Uterus (tissue), 4 donors: ENCODE results near the gene EML1. TPM values are rescaled to one million over a fixed set of nuclear protein-coding genes. Genes with fewer than 3 reads are reported as not detected.

Experiments used
- DNase-seq, 2 donors: peaks; one replicate each; pipeline ENCODE4 v3.0.0-alpha.2; 2019 to 2020
- H3K27ac ChIP-seq, 2 donors: fragments of 200-600 bp; sonication (generic); 1 replicate in 1 of 2; 2 replicates in 1 of 2; pipeline ENCODE4 v1.5.1; 2016 to 2018
- H3K27me3 ChIP-seq, 2 donors: fragments of 200-600 bp; sonication (generic); one replicate each; pipeline ENCODE4 v1.5.1; 2018 to 2019; ENCODE audit warnings: control low read depth in 1 of 2
- H3K36me3 ChIP-seq, 2 donors: fragments of 200-600 bp; sonication (generic); one replicate each; pipeline ENCODE4 v1.5.1; 2019; ENCODE audit warnings: control low read depth in 1 of 2
- H3K4me1 ChIP-seq, 2 donors: fragments of 200-600 bp; sonication (generic); one replicate each; pipeline ENCODE4 v1.5.1; 2018 to 2019; ENCODE audit warnings: control low read depth in 1 of 2
- H3K4me3 ChIP-seq, 2 donors: fragments of 200-600 bp; sonication (generic); 1 replicate in 1 of 2; 2 replicates in 1 of 2; pipeline ENCODE4 v1.5.1; 2018 to 2019; ENCODE audit warnings: mild to moderate bottlenecking in 1 of 2
- H3K9me3 ChIP-seq, 2 donors: fragments of 200-600 bp; sonication (generic); one replicate each; pipeline ENCODE4 v1.5.1; 2019; ENCODE audit warnings: control low read depth in 1 of 2
- POLR2A ChIP-seq, 2 donors: fragments of 450-650 bp; IDR thresholded peaks; one replicate each; pipeline ENCODE4 v1.6.1; 2016; ENCODE audit warnings: antibody characterized with exemption in 2 of 2, mild to moderate bottlenecking in 1 of 2, moderate library complexity in 1 of 2
- intact Hi-C: fragments of 100-400 bp; cut with DNase I; formaldehyde crosslinking; loops from one replicate; pipeline ENCODE4 v1.15.1; 2023; ENCODE audit warnings: low total_unique reads
- total RNA-seq, 4 donors: library from RNA; depleted of rRNA in 3 of 4; stranded (reverse); fragments of >200 nt in 3 of 4; gene quantifications; one replicate each; pipeline versions ENCODE4 v1.1.0 to v1.2.4, GENCODE V29; 2014 to 2023
- TF ChIP-seq, protein P1 (sequence below), 4 experiments: fragments of 200-600 bp in 2 of 4; fragments of 450-650 bp in 2 of 4; sonication (generic) in 2 of 4; IDR thresholded peaks; one replicate each; pipeline ENCODE4 v1.5.1; 2016 to 2019; ENCODE audit warnings: antibody characterized with exemption in 4 of 4, mild to moderate bottlenecking in 2 of 4, moderate library complexity in 1 of 4
- donor health status: DM: yes; HTN: yes; CAD: no.

EML1 gene
- total RNA-seq, 4 donors from 2014 or later = 51.4 to 184 (median 84.4) TPM

DNA sequence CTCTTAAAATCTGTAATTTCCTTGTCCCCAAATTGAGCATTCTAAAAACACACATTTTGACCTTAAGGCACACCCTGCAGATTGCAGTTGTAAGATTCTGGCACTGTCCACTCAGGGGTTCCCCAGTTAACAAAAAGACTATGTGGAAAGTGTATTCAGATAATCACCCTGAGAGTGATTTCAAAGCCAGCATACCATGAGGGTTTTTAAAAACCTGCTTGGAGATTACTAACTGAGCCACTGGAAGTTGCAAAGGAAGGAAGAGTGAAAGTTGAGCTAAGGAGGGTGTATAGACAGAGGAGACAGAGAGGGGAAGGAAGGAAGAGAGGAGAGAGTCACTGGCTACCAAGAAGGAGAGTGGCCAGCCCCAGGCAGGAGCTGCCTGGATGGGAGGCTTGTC is 82.6 kb downstream of the EML1 start:
- Histone ChIP-seq H3K4me3 (no peak overlapping the region), H3K27me3 (no peaks in the 10 kb centered on the region), H3K36me3 (no peaks in the 10 kb centered on the region), H3K27ac (no peak overlapping the region), H3K4me1 (peaks cover 3 to 8% of the 10 kb centered on the region in 2 donors), H3K9me3 (no peaks in the 10 kb centered on the region)
- TF ChIP-seq, protein P1, sequence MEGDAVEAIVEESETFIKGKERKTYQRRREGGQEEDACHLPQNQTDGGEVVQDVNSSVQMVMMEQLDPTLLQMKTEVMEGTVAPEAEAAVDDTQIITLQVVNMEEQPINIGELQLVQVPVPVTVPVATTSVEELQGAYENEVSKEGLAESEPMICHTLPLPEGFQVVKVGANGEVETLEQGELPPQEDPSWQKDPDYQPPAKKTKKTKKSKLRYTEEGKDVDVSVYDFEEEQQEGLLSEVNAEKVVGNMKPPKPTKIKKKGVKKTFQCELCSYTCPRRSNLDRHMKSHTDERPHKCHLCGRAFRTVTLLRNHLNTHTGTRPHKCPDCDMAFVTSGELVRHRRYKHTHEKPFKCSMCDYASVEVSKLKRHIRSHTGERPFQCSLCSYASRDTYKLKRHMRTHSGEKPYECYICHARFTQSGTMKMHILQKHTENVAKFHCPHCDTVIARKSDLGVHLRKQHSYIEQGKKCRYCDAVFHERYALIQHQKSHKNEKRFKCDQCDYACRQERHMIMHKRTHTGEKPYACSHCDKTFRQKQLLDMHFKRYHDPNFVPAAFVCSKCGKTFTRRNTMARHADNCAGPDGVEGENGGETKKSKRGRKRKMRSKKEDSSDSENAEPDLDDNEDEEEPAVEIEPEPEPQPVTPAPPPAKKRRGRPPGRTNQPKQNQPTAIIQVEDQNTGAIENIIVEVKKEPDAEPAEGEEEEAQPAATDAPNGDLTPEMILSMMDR (IDR thresholded peaks at IDR 0.05) = no peak
- TF ChIP-seq POLR2A (IDR thresholded peaks at IDR 0.05) = no peak
- intact Hi-C loops = no loop called here
- DNase-seq = no peak

DNA sequence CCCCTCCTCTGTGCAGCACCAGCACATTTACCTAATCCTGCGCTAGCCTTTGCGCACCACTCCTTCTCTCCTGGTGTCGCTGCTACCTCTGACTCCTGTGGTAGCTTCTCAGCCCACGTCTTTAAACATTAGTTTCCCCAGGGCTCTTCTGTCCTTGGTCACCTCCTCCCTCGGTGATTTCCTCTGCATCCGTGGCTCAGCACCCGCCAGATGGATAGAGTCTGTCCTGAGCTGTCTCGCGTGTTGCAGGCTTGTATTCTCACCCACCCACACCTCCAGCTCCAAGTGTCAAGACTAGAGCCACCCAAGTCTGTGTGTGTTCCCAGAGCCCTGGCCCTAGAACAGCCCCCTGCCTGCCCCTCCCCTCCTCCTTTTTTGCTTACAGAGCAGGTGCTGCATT is 83.2 kb downstream of the EML1 start:
- intact Hi-C loops = no loop called here
- DNase-seq = no peak
- H3K9me3 ChIP-seq = no peaks in the 10 kb centered on the region
- no peak for TF ChIP-seq POLR2A (IDR thresholded peaks at IDR 0.05)
- TF ChIP-seq, protein P1 (IDR thresholded peaks at IDR 0.05) = no peak
- peaks cover 3 to 9% of the 10 kb centered on the region in 2 donors for H3K4me1 ChIP-seq
- no peaks in the 10 kb centered on the region for H3K36me3 ChIP-seq
- no peaks in the 10 kb centered on the region for H3K27me3 ChIP-seq
- H3K27ac ChIP-seq = no peak overlapping the region
- H3K4me3 ChIP-seq = no peak overlapping the region

DNA sequence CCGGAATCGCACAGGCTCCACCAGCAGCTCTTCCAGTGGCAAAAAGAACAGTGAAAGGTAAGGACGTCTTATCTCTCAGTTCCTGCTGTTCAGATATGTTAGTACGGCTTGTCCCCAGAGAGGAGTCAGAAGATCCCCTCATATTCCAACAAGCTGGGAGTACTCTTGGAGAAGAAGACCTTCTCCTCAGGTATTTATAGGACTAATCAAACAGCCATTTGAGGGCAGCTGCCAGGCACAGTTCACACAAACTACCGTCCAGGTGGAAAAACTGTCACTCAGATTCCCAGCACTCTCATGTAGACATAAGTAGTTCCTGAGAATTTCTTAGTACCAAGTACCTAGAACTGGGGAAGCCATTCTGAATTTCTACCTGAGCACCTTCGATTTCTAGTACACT is 85.3 kb downstream of the EML1 start:
- intact Hi-C loops = no loop called here

DNA sequence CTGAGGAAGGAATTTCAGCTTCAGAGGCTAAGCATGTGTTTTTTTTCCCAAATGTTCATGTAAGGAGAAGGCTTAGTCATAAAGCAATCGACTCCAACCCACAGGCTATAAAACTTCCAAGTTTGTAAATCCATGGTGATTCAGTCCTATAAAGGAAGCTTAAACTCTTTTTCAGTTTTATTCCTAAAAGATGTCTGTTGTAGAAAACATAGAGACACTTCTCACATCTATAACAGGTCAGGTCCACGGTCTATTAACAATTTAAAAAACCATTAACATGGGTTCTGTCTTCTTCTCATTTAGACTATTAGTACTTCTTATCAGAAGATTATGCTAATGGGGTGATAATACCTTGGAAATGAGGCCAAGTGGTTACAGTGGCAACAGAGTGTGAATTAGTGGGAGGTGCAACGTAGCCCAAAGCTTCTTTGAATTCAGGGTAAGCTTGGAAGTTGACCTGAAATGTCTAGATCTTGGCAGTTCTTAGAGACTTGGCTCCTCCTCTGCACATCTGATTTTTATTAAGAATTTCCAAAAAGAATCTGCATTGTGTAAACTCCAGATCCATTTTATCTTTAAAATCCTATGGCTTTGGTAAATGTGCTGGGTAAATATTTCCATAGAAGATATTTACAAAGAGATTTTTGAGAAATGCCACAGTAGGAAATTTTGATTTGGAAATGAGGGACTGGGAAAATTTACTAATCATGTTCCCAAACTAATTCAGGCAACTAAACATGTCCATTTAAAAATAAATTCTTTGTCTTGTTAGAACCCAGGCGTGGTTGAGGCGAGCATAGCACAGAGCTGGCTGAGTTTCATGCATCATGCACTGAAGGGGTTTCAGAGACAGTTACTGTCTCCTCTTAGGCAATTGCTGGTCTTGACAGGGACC is 86.4 kb downstream of the EML1 start:
- DNase-seq = peak; percentile 38 to 49
- TF ChIP-seq, protein P1 (IDR thresholded peaks at IDR 0.05) = no peak
- no peak for TF ChIP-seq POLR2A (IDR thresholded peaks at IDR 0.05)
- Histone ChIP-seq H3K27ac (peak overlapping the region; percentile 57 to 75), H3K4me1 (peaks cover 3 to 9% of the 10 kb centered on the region in 2 donors), H3K27me3 (no peaks in the 10 kb centered on the region), H3K4me3 (no peak overlapping the region), H3K36me3 (no peaks in the 10 kb centered on the region), H3K9me3 (no peaks in the 10 kb centered on the region)
- intact Hi-C loops = no loop called here

More for the DNA sequence above, 85.3 kb downstream of the EML1 start:
- Histone ChIP-seq H3K9me3 (no peaks in the 10 kb centered on the region), H3K27me3 (no peaks in the 10 kb centered on the region), H3K4me3 (no peak overlapping the region), H3K36me3 (no peaks in the 10 kb centered on the region), H3K27ac (peak overlapping the region; percentile 57 to 75), H3K4me1 (peaks cover 3 to 9% of the 10 kb centered on the region in 2 donors)
- no peak for DNase-seq
- no peak for TF ChIP-seq POLR2A (IDR thresholded peaks at IDR 0.05)
- TF ChIP-seq, protein P1 (IDR thresholded peaks at IDR 0.05) = no peak

DNA sequence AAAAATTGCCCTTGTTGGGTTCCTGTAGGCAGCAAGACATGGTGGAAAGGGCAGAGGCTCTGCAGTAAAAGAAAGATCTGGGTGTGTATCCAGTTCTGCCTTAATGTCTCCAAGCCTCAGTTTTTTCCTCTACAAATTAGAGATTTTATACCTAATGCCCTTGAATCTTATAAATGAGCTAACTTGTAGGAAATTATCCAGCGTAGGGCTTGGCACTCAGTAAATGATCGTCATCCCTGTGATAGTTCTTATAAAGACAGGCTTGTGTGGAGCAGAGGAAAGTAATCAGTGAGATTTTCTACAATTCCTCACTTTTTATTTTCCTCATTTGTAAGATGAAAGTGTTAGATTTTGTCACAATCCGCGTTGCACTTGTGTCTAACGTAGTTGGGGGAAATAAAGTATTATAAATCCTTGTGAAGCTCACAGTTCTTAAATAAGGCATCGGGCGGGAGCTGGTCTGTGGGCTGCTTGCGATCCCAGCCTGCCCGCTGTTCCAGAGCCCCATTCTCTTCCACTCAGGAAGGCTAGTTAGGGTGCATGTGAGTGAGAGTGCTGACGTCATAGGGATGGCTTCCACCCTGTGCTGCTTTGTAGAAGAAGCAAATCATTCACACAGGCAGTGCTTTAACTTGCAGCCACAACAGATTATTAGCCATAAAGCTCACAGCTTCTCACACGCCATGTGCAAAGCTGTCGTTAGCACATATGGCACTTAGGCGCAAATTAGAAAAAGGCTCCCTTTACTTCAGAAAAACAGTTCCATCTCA is 87.6 kb downstream of the EML1 start:
- peak overlapping the region; percentile 57 to 75 for H3K27ac ChIP-seq
- DNase-seq = peak in 1 of 2 donors; percentile 46
- no peaks in the 10 kb centered on the region for H3K9me3 ChIP-seq
- no peak for TF ChIP-seq POLR2A (IDR thresholded peaks at IDR 0.05)
- TF ChIP-seq, protein P1 (IDR thresholded peaks at IDR 0.05) = no peak
- intact Hi-C loops = no loop called here
- H3K4me3 ChIP-seq = no peak overlapping the region
- no peaks in the 10 kb centered on the region for H3K36me3 ChIP-seq
- no peaks in the 10 kb centered on the region for H3K27me3 ChIP-seq
- peaks cover 3 to 12% of the 10 kb centered on the region in 2 donors for H3K4me1 ChIP-seq
